Measurements from ENCODE around the gene KCNQ1. TPM values are rescaled to one million over a fixed set of nuclear protein-coding genes. Genes with fewer than 3 reads are reported as not detected.

KCNQ1 gene
- total RNA-seq, 2 experiments from 2014 or later: 9.1 to 10.9 TPM

DNA sequence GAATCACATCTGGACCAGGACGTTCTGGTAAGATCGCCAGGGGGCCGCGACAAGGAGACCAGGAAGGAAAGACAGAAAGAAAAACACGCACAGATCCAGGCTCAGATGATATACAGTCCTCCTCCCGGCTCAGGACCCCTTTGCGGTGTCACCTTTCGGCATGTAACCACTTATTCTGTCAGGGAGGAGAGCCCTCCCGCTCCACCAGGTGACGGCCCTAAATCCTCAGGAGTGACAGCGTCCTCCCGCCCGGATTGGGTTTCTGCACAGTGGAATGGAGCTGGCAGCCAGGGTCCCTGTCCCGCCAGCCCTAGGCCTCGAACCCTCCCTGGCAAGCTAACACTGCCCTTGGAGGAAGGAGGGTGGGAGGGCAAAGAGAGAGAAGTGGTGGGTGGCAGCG lies 279.3 kb downstream of the KCNQ1 start:
- CTCF ChIA-PET: no interaction called here

DNA sequence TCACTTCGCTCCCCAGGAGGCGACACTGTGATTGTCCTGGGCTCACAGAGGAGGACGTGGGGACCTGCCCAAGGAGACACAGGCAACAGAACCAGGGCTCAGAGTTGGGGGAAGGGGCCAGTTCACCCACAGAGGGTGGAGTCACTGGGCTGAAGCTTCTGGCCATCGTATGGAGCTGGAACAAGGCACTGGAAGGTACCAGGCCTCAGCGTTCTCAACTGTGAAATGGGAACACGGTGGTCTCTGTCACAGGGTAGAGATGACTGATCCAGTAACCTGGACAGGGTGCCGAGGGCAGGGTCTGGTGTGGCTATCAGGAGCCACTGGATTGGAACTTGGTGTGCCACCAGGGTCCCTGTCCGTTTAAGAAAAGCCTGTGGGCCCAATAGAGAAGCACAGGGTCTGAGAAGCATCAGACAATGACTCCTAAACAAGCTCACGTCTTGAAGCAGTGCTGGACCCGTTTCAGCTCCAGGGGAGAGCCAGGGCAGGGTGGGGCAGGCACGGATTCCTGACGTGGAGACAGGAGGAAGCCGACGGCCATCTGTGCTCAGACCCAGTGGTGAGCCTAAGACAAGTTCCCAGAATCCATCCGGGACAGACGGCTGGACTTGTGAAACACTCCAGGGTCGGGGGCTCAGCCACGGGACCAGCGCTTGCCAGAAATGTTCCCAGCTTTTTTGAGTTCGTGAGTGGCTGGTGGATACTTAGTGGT lies 280.0 kb downstream of the KCNQ1 start:
- Mint-ChIP-seq H3K4me3 (no peak overlapping the region), H3K4me1 (no peaks in the 10 kb centered on the region), H3K27me3 (no peaks in the 10 kb centered on the region), H3K36me3 (ENCODE audit: low read depth) (no peaks in the 10 kb centered on the region), H3K27ac (no peak overlapping the region), H3K9me3 (ENCODE audit: low read depth) (no peaks in the 10 kb centered on the region)
- ATAC-seq (no peak), DNase-seq (no peak)
- CTCF ChIA-PET: interaction anchor here (0.6 to 1.0 kb wide), 2 partner anchors 12 to 167 kb away, joined by 3 to 4 read pairs; no protein-coding TSS in a partner anchor
- POLR2A ChIA-PET: no interaction called here
- intact Hi-C loops (cut with DNase I, micrococcal nuclease): no loop called here

More for the DNA sequence above, 279.3 kb downstream of the KCNQ1 start:
- no peak for DNase-seq
- no peaks in the 10 kb centered on the region for H3K9me3 Mint-ChIP-seq (ENCODE audit: low read depth)
- no peak overlapping the region for H3K27ac Mint-ChIP-seq
- no peak overlapping the region for H3K4me3 Mint-ChIP-seq
- no peak for ATAC-seq
- intact Hi-C loops (cut with DNase I, micrococcal nuclease): no loop called here
- POLR2A ChIA-PET: no interaction called here
- H3K36me3 Mint-ChIP-seq (ENCODE audit: low read depth): no peaks in the 10 kb centered on the region
- no peaks in the 10 kb centered on the region for H3K27me3 Mint-ChIP-seq
- no peaks in the 10 kb centered on the region for H3K4me1 Mint-ChIP-seq

DNA sequence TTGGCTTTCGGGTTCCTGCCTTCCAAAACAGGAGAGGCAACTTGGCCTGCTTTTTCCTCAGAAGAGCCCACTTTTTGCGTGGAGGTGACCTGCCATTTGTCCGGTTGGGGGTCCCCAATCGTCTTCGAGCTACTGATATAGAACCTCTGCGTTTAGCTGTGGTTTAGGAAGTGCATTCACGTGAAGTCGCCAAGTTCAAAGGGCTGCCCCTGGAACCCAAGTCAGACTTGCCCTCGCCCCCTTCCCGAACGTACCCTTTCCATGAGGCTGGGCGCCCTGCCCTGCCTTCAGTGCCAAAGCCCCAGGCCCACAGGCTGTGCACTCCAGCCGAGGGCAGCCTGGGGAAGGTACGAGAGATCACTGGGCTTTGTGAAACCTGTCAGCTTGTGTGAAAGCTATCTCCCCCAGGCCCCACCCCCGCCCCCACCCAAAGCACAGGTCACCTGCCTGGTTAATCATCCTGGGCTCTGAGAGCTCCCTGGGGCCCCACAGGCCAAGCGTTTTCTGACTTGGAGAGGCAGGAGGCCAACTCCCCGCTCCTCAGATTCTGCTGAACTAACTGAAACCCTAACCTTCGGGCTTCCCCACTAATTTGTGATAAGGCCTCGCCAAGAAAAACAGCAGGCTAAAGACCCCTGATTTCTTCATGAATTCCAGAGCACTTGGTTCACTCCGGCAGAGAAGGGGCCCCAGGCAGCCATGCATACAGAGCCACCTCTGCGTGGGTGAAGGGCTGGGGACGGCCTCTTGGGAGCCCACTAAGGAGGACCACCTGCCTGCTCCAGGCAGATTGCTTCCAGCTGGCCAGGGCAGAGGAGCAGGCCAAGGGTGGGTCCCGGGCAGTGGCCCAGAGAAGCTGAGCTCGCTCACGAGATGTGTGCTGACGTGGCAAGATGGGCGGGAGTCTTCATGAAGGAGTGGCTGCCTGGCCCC lies 280.8 kb downstream of the KCNQ1 start:
- Mint-ChIP-seq H3K36me3 (ENCODE audit: low read depth) (no peaks in the 10 kb centered on the region), H3K27me3 (no peaks in the 10 kb centered on the region), H3K4me1 (no peaks in the 10 kb centered on the region), H3K9me3 (ENCODE audit: low read depth) (no peaks in the 10 kb centered on the region), H3K4me3 (no peak overlapping the region), H3K27ac (no peak overlapping the region)
- DNase-seq (no peak), ATAC-seq (no peak)
- ChIA-PET CTCF (interaction anchor here (0.6 to 1.0 kb wide), 3 partner anchors 12 to 366 kb away, joined by 3 to 4 read pairs (median 4); no protein-coding TSS in a partner anchor), POLR2A (interaction anchor here (0.6 kb wide), 1 partner anchor 968 kb away, joined by 4 read pairs; no protein-coding TSS in a partner anchor)
- intact Hi-C loops (cut with DNase I, micrococcal nuclease): no loop called here

DNA sequence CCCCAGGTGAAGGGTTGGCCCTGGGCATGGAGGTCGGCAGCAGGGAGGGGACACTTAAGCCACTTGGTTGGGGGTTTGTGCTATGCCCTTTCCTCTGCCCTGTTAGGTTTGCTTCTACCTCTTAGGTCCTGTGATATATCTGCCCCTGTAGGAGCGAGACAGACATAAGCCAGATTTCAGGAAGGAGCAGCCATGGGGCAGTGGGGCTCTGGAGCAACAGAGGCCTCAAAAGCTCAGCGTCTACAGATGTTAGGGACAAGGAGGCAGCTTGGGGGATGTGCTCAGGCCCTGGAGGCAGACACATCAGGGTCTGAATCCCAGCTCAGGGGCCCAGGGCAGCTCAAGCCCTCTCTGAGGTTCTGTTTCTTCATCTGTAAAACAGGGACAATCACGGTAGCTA lies 282.2 kb downstream of the KCNQ1 start:
- H3K4me3 Mint-ChIP-seq: no peak overlapping the region
- no peaks in the 10 kb centered on the region for H3K4me1 Mint-ChIP-seq
- ChIA-PET CTCF (no interaction called here), POLR2A (no interaction called here)
- no peaks in the 10 kb centered on the region for H3K9me3 Mint-ChIP-seq (ENCODE audit: low read depth)
- intact Hi-C loops (cut with DNase I, micrococcal nuclease): no loop called here
- DNase-seq (no peak), ATAC-seq (no peak)
- H3K27me3 Mint-ChIP-seq: no peaks in the 10 kb centered on the region
- H3K36me3 Mint-ChIP-seq (ENCODE audit: low read depth): no peaks in the 10 kb centered on the region
- H3K27ac Mint-ChIP-seq: no peak overlapping the region

DNA sequence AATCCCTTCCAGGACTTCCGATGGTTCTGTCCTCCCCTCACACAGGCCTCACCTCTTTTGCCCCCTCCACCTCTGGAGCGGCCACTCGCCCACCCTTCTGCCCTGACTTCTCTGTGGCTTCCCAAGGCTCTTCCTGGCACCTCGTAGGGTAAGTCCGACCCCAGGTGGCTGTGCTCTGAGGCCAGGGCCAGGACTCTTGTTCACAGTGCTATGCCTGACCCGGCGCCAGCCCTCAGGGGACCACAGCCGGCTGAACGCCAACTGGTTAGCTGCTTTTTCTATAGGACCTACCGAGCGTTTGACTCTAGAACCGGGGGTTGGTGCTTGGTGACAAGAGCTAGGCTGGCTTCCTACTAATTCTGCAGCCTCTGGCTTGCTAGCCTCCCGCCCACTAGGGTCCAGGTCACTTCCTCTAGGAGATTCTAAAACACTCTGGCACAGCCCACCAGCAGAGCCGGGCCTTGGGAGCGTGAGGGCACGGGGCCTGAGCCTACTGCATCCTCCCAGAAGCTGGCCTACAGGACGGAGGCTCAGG lies 283.4 kb downstream of the KCNQ1 start:
- ATAC-seq (no peak), DNase-seq (no peak)
- no peaks in the 10 kb centered on the region for H3K9me3 Mint-ChIP-seq (ENCODE audit: low read depth)
- H3K4me3 Mint-ChIP-seq: no peak overlapping the region
- ChIA-PET CTCF (no interaction called here), POLR2A (no interaction called here)
- no peaks in the 10 kb centered on the region for H3K27me3 Mint-ChIP-seq
- H3K4me1 Mint-ChIP-seq: no peaks in the 10 kb centered on the region
- H3K27ac Mint-ChIP-seq: no peak overlapping the region
- intact Hi-C loops (cut with DNase I, micrococcal nuclease): no loop called here
- no peaks in the 10 kb centered on the region for H3K36me3 Mint-ChIP-seq (ENCODE audit: low read depth)

DNA sequence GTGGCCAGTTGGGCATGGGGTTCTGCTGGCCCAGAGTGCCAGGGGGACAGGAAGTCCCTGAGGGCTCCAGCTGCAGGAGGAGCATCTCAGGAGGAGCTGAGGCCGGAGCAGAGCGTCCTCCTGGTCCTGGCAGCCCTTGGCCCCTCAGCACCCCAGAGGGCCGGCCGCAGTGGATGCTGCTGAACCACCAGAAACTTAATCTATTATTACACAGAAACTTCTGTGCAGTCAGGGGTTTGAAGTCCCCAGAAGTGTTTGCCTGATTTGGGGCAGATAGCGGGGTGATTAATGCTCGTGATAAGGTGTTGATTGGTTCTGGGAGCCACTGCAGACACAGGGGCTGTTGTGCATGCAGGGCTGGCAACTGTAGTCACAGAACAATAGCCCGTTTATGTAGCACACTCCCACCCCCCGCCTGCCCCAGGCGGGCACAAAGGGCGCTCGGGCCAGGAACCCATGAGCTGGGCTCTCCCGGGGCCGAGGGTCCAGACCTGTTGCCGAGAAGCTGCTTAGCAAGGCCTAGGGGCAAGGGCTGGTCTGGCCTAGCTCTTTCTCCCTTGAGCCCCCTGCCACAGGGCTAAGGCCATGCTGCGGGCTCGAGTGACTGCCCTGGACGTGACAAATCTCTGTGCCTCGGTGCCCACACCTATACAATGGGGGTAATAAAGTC lies 284.0 kb downstream of the KCNQ1 start:
- POLR2A ChIA-PET: no interaction called here
- H3K9me3 Mint-ChIP-seq (ENCODE audit: low read depth): no peaks in the 10 kb centered on the region

DNA sequence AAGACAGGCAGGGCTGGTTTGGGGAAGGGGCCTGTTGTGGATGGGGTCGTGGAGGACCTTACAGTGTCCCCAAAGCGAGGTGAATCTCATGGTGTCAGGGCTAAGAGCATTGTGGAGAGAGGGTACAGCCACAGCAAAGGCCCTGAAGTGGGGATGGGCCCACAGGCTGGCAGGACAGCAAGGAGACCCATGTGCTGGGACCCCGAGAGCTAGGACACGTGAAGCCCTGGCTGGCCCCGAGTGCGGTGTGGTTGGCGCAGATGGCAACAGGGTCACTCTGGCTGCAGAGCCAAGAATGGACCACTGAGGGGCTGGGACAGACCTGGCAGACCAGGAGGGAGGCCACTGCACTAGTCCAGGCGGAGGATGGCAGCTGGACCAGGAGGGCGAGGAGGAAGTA lies 285.0 kb downstream of the KCNQ1 start:
- Mint-ChIP-seq H3K4me1 (no peaks in the 10 kb centered on the region), H3K36me3 (ENCODE audit: low read depth) (no peaks in the 10 kb centered on the region), H3K4me3 (no peak overlapping the region), H3K27me3 (no peaks in the 10 kb centered on the region), H3K9me3 (ENCODE audit: low read depth) (no peaks in the 10 kb centered on the region), H3K27ac (no peak overlapping the region)
- intact Hi-C loops (cut with DNase I, micrococcal nuclease): no loop called here
- CTCF ChIA-PET: no interaction called here
- no peak for ATAC-seq
- no peak for DNase-seq
- POLR2A ChIA-PET: no interaction called here

More for the DNA sequence above, 284.0 kb downstream of the KCNQ1 start:
- Mint-ChIP-seq H3K27ac (no peak overlapping the region), H3K27me3 (no peaks in the 10 kb centered on the region), H3K36me3 (ENCODE audit: low read depth) (no peaks in the 10 kb centered on the region), H3K4me1 (no peaks in the 10 kb centered on the region), H3K4me3 (no peak overlapping the region)
- no peak for DNase-seq
- ATAC-seq: no peak
- intact Hi-C loops (cut with DNase I, micrococcal nuclease): no loop called here
- CTCF ChIA-PET: no interaction called here

DNA sequence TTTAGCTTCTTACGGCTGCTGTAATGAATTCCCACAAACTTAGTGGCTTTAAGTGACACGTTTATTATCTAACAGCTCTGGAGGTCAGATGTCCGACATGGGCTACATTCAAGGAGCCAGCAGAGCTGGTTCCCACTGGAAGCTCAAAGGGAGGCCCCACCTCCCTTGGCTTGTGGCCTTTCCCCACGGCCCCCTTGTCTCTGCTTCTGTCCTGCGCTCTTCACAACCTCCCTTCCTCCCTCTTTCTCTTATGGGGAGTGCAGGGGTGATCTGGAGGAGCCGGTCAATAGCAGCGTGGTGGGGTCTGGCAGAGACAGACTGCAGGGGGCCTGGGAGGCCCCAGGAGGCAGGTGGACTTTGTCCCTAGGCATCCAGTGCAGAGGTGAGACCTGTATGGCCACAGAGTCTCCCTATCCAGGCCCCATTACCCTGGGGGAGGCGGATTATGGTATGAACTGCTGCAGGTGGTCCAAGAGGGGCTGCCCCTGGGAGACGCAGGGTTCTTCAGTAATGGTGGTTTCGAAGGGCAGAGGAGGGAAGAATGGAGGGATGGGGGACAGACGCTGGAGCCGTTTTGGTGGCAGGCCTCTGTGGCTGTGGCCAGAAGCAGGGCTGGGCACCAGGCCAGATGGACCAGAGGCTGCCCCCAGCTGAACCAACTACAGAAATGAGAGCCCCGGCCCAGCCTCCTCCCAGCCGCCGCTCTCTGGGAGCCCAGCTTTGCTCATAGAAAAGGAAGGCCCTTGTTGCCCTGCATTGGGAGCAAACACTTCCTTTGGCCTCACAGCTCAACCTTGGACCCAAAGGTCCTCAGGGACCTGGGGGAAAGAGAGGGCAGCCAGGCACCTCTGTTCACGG lies 285.7 kb downstream of the KCNQ1 start:
- ChIA-PET CTCF (no interaction called here), POLR2A (no interaction called here)
- Mint-ChIP-seq H3K4me3 (no peak overlapping the region), H3K27ac (no peak overlapping the region), H3K9me3 (ENCODE audit: low read depth) (no peaks in the 10 kb centered on the region), H3K27me3 (no peaks in the 10 kb centered on the region), H3K36me3 (ENCODE audit: low read depth) (no peaks in the 10 kb centered on the region), H3K4me1 (no peaks in the 10 kb centered on the region)
- ATAC-seq (no peak), DNase-seq (no peak)
- intact Hi-C loops (cut with DNase I, micrococcal nuclease): no loop called here

DNA sequence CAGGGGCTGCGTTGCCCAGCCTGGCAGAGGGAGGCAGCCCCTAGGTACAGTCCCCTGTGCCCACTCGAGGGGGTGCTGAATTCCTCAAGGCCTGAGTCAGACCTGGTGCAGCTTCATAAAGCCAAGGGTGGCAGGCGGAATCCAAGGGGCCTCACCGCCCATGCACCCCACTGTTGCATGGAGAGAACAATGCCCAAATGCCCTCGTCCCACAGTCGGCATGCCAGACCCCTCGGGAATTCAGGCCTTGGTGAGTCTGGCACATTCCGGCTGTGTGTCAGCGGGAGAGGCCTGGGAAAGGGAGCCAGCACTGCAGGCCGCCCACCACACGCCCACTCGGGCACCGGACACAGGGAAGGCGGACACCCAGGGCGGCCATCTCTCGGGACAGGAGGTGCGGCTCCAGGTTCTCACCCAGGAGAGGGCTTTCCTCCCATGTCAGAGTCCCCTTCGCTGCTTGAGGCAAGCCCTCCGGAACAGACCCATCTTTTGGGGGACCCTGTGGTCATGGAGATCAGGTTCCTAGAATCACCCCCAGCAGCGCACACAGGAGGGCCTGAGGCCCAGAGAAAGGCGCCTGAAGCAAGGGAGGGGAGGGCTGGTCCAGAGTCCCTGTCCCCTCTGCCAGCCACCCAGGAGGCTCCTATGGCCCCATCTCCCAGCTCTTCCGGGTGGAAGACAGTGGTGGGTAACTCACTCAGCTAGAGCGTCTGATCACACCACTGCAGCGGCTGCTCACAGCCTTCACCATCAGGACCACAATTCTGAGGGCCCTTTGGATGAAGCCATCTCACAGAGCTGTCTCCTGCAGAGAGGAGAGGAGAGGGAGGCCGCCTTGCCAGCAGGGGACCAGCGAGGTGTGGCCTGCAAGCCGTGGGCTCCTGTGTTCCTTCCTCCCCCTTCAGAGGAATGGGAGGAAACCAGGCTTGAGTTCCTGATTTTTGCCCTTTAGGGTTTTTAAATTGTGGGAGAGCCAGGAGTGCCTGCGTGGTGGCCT lies 286.6 kb downstream of the KCNQ1 start:
- intact Hi-C loops (cut with DNase I, micrococcal nuclease): no loop called here
- CTCF ChIA-PET: interaction anchor here (0.8 kb wide), 1 partner anchor 156 kb away, joined by 3 read pairs; no protein-coding TSS in a partner anchor

DNA sequence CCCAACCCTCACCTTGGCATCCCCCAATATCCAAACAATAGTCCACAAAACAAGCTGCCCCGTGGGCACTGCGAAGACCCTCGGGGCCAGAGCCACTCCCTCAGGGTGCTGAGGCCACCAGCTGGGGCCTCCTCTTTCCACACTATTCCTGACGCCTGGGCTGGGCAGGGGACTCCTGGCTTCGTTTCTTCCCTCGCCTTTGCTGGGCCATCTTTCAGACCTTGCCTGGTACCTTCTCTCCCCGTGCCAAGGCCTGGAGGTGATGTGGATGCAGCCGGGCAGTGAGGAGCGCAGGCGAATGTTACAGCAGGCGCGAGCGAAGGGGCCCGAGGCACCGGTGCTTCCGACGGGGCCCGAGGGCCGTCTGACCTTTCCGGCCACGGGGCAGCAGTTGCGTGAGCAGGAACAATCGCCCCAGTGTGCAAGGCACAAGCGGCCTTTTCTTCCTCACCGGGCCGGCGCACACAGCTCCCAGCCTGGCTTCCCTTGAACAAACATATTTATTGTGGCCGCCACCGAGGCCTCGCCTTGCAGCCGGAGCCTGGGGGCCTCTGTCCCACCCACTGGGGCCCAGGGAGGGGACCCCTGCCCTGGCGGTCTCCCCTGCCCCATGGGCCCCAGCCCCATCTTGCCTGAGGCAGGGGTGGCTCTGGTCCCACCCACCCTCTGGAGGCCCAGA lies 287.6 kb downstream of the KCNQ1 start:
- POLR2A ChIA-PET: no interaction called here
- no peak for ATAC-seq
- no peak for DNase-seq
- intact Hi-C loops (cut with DNase I, micrococcal nuclease): no loop called here
- CTCF ChIA-PET: interaction anchor here (0.7 kb wide), 1 partner anchor 118 kb away, joined by 3 read pairs; no protein-coding TSS in a partner anchor
- no peak overlapping the region for H3K27ac Mint-ChIP-seq
- H3K36me3 Mint-ChIP-seq (ENCODE audit: low read depth): no peaks in the 10 kb centered on the region
- no peaks in the 10 kb centered on the region for H3K9me3 Mint-ChIP-seq (ENCODE audit: low read depth)
- no peak overlapping the region for H3K4me3 Mint-ChIP-seq
- no peaks in the 10 kb centered on the region for H3K27me3 Mint-ChIP-seq
- H3K4me1 Mint-ChIP-seq: no peaks in the 10 kb centered on the region

More for the DNA sequence above, 286.6 kb downstream of the KCNQ1 start:
- Mint-ChIP-seq H3K27me3 (no peaks in the 10 kb centered on the region), H3K4me1 (no peaks in the 10 kb centered on the region), H3K9me3 (ENCODE audit: low read depth) (no peaks in the 10 kb centered on the region), H3K4me3 (no peak overlapping the region), H3K36me3 (ENCODE audit: low read depth) (no peaks in the 10 kb centered on the region), H3K27ac (no peak overlapping the region)
- POLR2A ChIA-PET: no interaction called here
- no peak for DNase-seq
- no peak for ATAC-seq
